Cardiac muscle cell (in vitro differentiated cells and primary cell): Measurements from ENCODE around the gene PCDHGA11. TPM values are rescaled to one million over a fixed set of nuclear protein-coding genes. Genes with fewer than 3 reads are reported as not detected.
"Not testable (repeated sequence)": the region's sequence is repeated elsewhere in the genome, so short reads cannot be mapped to it uniquely, and the experiment has no call there.

Source experiments
- DNase-seq, 2 donors: peaks; one replicate each; pipeline versions ENCODE4 v3.0.0 to v3.0.0-alpha.2; 2010 to 2017; ENCODE audit warnings: low read depth in 1 of 2, low spot score in 1 of 2
- H3K27ac ChIP-seq: fragments of 200-600 bp; sonication (generic); 2 replicates; pipeline ENCODE4 v1.5.1; 2016
- H3K27me3 ChIP-seq: fragments of 200-600 bp; sonication (generic); 2 replicates; pipeline ENCODE4 v1.6.0; 2016; ENCODE audit warnings: control low read depth
- H3K36me3 ChIP-seq: fragments of 200-600 bp; sonication (generic); 2 replicates; pipeline ENCODE4 v1.5.1; 2016; ENCODE audit warnings: control low read depth
- H3K4me1 ChIP-seq: fragments of 200-600 bp; sonication (generic); 2 replicates; pipeline ENCODE4 v1.8.1; 2017; ENCODE audit warnings: low read depth, mild to moderate bottlenecking, mixed run types
- H3K4me3 ChIP-seq: fragments of 200-600 bp; sonication (generic); 2 replicates; pipeline ENCODE4 v1.5.1; 2016; ENCODE audit warnings: mild to moderate bottlenecking
- H3K9me3 ChIP-seq: fragments of 200-600 bp; sonication (generic); 2 replicates; pipeline ENCODE4 v1.5.1; 2017; ENCODE audit warnings: low read depth, mild to moderate bottlenecking, control low read depth
- CTCF ChIP-seq: IDR thresholded peaks from 2 replicates; pipeline ENCODE4 v1.5.1; 2012; ENCODE audit warnings: low read depth, mild to moderate bottlenecking, low read length
- polyA plus RNA-seq: library from polyadenylated mRNA; unstranded; fragments of >200 nt; fragmentation: Nextera tagmentation; extraction: Ambion mirVana; gene quantifications from 2 replicates; pipeline ENCODE4 v1.2.1, GENCODE V29; 2016
- total RNA-seq: library from RNA; depleted of rRNA; stranded (reverse); fragments of >200 nt; gene quantifications from 2 replicates; pipeline ENCODE4 v1.2.3, GENCODE V29; 2016

The PCDHGA11 gene
- total and polyA plus RNA-seq, 2 experiments from 2014 or later = 1.7 to 5.0 TPM

- Histone ChIP-seq H3K9me3 (no peaks in the 10 kb centered on the region), H3K36me3 (no peaks in the 10 kb centered on the region), H3K27me3 (no peaks in the 10 kb centered on the region), H3K4me1 (no peaks in the 10 kb centered on the region), H3K4me3 (no peak overlapping the region), H3K27ac (no peak overlapping the region)
- DNase-seq = no peak
- no peak for TF ChIP-seq CTCF
These were observed 22.2 kb upstream of the PCDHGA11 start for GRCh38 chr5:141398608-141399007.

GRCh38 chr5:141399555-141400258 lies 21.1 kb upstream of the PCDHGA11 start:
- no peaks in the 10 kb centered on the region for H3K36me3 ChIP-seq
- no peak overlapping the region for H3K27ac ChIP-seq
- no peak for DNase-seq
- no peaks in the 10 kb centered on the region for H3K27me3 ChIP-seq
- no peaks in the 10 kb centered on the region for H3K4me1 ChIP-seq
- TF ChIP-seq CTCF = no peak
- H3K4me3 ChIP-seq = no peak overlapping the region
- no peaks in the 10 kb centered on the region for H3K9me3 ChIP-seq

GRCh38 chr5:141402553-141403243 lies 18.2 kb upstream of the PCDHGA11 start, which contains the start of gene PCDHGA9:
TSS of gene PCDHGA9 (plus strand) at chr5:141402778. CDS start at chr5:141402953, 175 bp downstream.
- no peaks in the 10 kb centered on the region for H3K4me1 ChIP-seq
- TF ChIP-seq CTCF = peak; percentile 39
- no peak within 1 kb of the TSS for H3K4me3 ChIP-seq
- H3K9me3 ChIP-seq = no peaks in the 10 kb centered on the region
- H3K27ac ChIP-seq = no peak within 1 kb of the TSS
- no peaks in the 10 kb centered on the region for H3K36me3 ChIP-seq
- no peaks in the 10 kb centered on the region for H3K27me3 ChIP-seq
- DNase-seq = peak in 1 of 2 donors; percentile 49

- Histone ChIP-seq H3K4me1 (no peaks in the 10 kb centered on the region), H3K9me3 (no peaks in the 10 kb centered on the region), H3K4me3 (no peak overlapping the region), H3K27me3 (no peaks in the 10 kb centered on the region), H3K27ac (no peak overlapping the region), H3K36me3 (no peaks in the 10 kb centered on the region)
- no peak for TF ChIP-seq CTCF
- no peak for DNase-seq
These were observed 17.5 kb upstream of the PCDHGA11 start for GRCh38 chr5:141403387-141403786.

GRCh38 chr5:141407790-141408505 lies 12.9 kb upstream of the PCDHGA11 start, which contains the start of gene PCDHGB6:
TSS of gene PCDHGB6 (plus strand) at chr5:141408021. CDS start at chr5:141408203, 182 bp downstream.
- not testable (repeated sequence) for H3K9me3 ChIP-seq, H3K27me3 ChIP-seq, H3K36me3 ChIP-seq, H3K4me1 ChIP-seq
- peak; percentile 54 for TF ChIP-seq CTCF
- H3K4me3 ChIP-seq = peak within 1 kb of the TSS; percentile 69
- DNase-seq = peak; percentile 58 to 88
- H3K27ac ChIP-seq = peak within 1 kb of the TSS; percentile 91
